Measurements from ENCODE around the gene NTRK3.
"Not testable (repeated sequence)": the region's sequence is repeated elsewhere in the genome, so short reads cannot be mapped to it uniquely, and the experiment has no call there.

The NTRK3 gene

GRCh38 chr15:87871731-87872320, 384.7 kb downstream of the NTRK3 start:
- no peak for DNase-seq

- DNase-seq = no peak
These were observed 385.3 kb downstream of the NTRK3 start for GRCh38 chr15:87871258-87871681.

DNA sequence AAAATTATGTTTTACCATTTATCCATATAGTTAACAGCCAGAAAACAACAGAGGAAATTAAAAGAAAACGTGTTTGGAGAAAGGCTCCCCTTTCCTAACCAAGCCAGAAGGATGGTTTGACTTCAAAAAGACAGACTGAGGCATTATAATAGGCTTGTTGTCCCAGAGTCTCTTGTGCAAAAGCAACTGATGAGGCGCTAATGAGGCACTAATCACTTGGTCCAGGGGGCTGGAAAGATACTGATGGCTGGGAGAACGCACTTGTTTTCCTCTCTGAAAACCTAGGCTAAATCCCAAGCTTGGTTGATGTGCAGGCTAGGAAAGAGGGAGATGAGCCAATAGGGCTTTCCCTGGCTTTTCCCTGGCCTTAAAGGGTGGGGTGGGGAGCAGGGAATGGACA, 389.6 kb downstream of the NTRK3 start:
- DNase-seq = no peak

DNA sequence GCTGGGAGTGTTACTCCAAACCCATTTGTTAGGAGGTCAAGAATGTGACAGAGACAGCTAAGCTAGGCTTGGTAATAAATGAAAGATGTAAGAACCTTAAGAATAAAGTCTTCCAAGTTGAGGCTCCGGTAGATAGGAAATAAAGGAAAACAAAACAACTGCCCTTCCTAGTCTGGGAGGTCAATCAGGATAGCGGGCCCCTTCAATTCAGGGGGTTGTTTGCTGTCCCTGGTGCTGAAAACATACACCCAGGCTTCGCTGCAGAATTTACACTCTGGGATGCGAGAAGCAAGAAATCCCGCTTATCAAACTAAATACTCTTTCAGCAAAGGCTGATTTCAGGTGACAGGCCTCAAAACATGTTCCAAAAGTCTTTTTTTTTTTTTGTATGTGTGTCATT, 393.4 kb downstream of the NTRK3 start:
- DNase-seq = no peak

GRCh38 chr15:87860743-87861142, 395.8 kb downstream of the NTRK3 start:
- no peak for DNase-seq

- no peak for DNase-seq
These were observed 397.9 kb downstream of the NTRK3 start for GRCh38 chr15:87858651-87859050.

GRCh38 chr15:87851497-87851896, 405.0 kb downstream of the NTRK3 start:
- no peak for DNase-seq

GRCh38 chr15:87850916-87851315, 405.6 kb downstream of the NTRK3 start:
- DNase-seq = no peak

DNA sequence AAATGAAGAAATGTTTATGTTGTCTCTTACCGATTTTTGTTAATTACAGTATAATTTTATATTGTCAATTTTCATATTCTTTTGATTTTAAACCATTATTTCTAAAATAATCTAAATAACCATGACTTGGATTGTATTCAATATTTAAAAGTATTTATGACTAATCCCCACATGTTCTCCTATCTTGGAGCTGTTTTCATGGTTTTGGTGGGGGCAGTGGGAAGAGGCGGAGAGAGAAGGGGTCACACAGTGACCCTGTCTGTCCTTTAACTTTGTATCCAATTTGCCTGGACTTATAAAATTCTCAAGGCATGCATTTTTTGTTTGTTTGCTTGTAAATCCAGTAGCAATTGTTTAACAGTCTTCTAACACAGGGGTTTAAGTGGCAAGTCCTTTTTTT, 407.4 kb downstream of the NTRK3 start:
- DNase-seq = no peak

GRCh38 chr15:87848012-87848411, 408.5 kb downstream of the NTRK3 start:
- no peak for DNase-seq

- no peak for DNase-seq
These were observed 409.8 kb downstream of the NTRK3 start for GRCh38 chr15:87846746-87847145.

DNA sequence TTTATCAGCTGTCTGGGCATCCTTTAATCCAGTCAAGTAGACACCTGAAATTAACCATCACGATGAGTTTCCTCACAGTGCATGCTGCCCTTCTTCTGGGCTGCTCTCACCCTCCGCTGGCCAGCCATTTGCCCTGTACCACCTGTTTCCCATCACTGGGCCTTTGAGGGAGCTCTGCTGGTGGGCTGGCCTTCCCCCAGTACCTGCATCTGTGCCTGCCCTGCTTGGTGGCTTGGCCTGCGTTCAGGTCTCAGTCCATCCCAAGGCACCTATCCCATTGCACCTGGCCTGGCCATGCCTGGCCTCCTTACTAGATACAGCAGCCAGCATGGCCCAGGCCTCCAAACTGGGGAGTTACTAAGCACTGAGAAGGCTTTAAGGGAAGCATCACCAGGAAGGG, 413.2 kb downstream of the NTRK3 start:
- DNase-seq = no peak

GRCh38 chr15:87841426-87841998, 415.0 kb downstream of the NTRK3 start:
- no peak for DNase-seq

- not testable (repeated sequence) for DNase-seq
These were observed 420.7 kb downstream of the NTRK3 start for GRCh38 chr15:87835830-87836229.

DNA sequence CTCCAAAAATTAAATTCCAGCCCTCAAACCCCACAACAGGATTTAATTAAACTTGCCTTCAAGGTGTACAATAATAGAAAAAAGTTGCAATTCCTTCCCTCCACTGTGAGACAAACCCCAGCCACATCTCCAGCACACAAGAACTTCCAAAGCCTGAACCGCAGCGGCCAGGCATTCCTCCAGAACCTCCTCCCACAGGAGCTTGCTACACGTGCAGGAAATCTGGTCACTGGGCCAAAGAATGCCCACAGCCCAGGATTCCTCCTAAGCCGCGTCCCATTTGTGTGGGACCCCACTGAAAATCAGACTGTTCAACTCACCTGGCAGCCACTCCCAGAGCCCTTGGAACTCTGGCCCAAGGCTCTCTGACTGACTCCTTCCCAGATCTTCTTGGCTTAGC, 423.2 kb downstream of the NTRK3 start:
- DNase-seq = not testable (repeated sequence)

GRCh38 chr15:87829332-87830050, 427.0 kb downstream of the NTRK3 start:
- DNase-seq = no peak

GRCh38 chr15:87828608-87829007, 427.9 kb downstream of the NTRK3 start:
- no peak for DNase-seq

GRCh38 chr15:87827131-87827530, 429.4 kb downstream of the NTRK3 start:
- DNase-seq = no peak

DNA sequence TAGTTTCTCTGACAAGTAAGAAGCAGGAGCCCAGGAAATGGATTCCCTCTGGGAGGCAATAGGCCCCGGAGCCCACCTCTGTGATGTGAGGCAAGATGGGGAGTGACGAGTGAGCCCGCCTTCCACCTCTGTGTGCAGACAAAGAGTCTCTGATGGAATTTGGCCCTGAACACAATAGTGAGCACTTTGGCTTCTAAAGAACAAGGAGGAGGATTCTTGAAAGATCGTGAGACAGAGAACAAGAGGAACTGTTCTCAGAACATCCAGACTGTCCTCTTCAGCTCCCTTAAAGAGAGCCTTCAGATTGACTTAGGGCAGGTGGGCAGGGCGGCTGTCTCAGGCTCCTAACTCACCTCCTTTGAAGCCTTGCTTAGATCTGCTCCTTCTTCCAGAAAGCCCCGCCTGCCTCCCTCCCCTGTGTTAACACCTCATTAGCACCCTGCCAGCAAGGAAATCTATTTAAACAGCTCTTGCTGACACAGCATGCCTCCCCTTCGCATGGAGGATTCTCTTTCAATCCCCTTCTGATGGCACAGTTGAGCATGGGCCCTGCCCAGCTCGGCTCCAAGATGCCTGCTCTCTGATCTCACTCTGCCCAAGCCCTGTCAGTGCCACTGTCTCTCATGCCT, 430.3 kb downstream of the NTRK3 start:
- no peak for DNase-seq

DNA sequence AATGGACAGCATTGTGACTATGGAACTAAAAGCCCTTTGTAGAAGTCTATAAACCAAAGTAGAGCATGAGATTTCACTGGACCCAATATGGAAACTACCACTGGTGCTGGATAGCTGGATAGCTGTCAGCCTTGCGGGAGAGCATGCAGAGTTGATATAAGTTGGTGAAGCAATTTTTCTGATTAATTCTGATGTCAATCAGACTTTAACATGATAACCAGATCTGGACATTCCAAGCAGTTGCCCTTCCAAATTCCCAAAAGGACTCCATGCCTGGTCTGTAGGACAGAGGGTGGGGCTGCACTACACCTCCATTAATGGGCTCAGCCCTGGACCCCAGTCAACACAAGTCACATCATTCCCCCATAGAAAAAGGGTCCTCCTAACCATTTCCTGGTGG, 437.8 kb downstream of the NTRK3 start:
- DNase-seq = no peak

DNA sequence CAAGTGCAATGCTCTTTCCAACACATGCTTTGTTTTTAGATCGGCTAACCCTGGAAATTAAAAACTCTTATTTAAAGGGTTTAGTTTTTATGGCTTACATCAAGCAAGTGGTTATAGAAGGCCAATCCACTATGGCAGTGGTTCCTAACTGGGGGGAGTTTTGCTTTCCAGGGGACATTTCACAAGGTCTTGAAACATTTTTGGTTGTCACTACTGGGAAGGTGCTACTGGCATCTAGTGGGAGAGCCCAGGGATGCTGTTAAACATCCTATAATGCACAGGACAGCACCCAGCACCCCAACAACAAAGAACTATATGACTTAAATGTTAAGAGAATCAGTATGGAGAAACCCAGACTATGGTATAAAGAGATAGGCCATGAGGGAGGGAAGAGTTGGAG, 439.0 kb downstream of the NTRK3 start:
- DNase-seq = no peak

DNA sequence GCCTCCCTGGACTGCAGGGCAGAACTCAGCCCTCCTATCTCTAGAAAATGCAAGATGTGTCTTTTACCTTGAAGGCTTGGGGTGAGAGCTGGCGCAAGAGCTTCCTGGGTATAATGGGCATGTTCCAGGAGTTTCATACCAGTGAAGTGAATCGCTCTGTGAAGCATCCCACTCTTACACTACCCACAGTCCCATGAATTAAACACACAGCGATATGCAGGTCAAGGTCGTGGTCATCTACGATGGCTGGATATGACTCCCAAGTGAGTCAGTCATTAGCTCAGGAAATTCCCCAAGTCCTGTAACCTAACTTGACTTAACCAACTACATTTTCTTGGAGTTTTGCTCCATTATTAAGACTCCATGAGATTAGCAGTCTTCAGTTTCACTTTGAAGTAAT, 439.7 kb downstream of the NTRK3 start:
- DNase-seq = no peak

DNA sequence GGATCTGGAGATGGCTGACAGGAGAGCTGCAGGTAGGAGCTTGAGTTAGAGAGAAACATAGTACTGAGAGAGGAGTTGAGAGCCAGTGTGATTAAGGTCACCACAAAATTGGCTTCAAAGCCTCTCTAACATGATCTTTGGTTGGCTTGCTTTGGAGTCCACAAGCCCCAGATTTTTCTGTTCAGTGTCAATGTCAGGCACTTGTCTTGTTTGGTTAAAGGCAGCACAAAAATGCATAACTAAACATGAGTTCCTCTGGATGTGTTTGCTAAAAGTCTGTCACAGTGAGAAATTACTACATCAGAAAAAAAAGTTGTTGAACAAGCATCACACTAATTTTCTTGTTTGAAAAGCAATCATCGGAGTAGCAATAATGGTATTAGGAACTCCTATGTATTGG, 440.5 kb downstream of the NTRK3 start:
- no peak for DNase-seq
